Measurements from ENCODE around the gene POLG2.
"Not testable (repeated sequence)": the region's sequence is repeated elsewhere in the genome, so short reads cannot be mapped to it uniquely, and the experiment has no call there.

Gene POLG2

DNA sequence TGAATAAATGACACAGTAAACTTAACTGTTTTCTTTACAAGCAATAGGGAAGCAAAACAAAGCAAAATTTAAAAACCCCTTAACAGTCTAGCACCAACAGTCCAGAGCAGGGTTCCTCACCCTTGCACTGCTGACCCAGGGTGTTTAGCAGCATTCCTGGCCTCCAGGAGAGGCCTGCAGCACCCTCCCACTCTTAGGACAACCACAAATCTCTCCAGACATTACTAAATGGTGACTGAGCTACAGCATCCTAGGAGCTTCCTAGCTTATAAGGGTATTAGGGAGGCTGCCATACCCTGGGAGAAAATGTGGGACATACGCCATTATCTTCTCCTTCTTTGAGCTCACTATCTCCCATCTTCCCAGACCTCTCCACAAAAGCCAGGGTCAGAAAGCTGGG is 15.9 kb downstream of the POLG2 start:
- Mint-ChIP-seq H3K4me3 (no peak overlapping the region), H3K27me3 (no peaks in the 10 kb centered on the region), H3K9me3 (ENCODE audit: low read depth) (no peaks in the 10 kb centered on the region), H3K4me1 (ENCODE audit: low read depth) (peaks cover 13% of the 10 kb centered on the region), H3K27ac (no peak overlapping the region), H3K36me3 (peaks cover 10% of the 10 kb centered on the region)

DNA sequence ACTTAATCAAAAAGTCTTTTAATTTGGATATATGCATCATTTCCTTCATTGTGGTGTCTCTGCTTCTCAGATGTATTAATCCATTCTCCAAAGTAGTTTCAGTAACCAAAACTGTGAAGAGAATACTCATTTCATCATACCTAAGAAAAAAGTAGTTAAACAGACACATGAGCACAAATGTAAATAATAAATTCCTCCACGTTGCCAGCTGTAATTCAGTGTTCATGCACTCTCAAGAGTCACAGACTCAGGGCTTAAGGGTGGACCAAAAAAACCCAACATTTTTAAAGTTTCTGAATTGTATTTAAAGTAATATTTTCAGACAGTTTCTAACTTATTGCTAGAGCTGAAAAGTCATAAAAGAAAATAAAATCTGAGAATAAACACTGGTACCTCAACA is 19.0 kb downstream of the POLG2 start:
- Mint-ChIP-seq H3K9me3 (ENCODE audit: low read depth) (no peaks in the 10 kb centered on the region), H3K27me3 (no peaks in the 10 kb centered on the region), H3K36me3 (peaks cover 2% of the 10 kb centered on the region), H3K4me3 (no peak overlapping the region), H3K27ac (no peak overlapping the region), H3K4me1 (ENCODE audit: low read depth) (no peaks in the 10 kb centered on the region)

DNA sequence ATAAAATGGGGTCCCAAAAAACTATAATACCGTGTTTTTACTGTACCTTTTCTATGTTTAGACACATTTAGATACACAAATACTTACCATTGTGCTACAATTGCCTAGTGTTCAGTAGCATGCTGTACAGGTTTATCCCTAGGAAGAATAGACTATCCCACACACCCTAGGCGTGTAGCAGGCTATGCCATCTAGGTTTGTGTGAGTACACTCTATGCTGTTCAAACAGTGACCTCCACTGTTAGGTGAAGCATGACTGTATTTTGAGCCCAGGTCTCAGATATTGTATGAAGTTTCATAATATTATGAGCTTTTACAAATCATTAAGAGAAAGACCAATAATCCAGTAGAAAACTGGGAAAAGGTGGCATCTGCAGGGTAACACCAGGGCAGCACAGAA is 24.3 kb downstream of the POLG2 start:
- Mint-ChIP-seq H3K27me3 (no peaks in the 10 kb centered on the region), H3K4me3 (no peak overlapping the region), H3K9me3 (ENCODE audit: low read depth) (no peaks in the 10 kb centered on the region), H3K27ac (no peak overlapping the region), H3K4me1 (ENCODE audit: low read depth) (no peaks in the 10 kb centered on the region), H3K36me3 (peaks cover 2% of the 10 kb centered on the region)

DNA sequence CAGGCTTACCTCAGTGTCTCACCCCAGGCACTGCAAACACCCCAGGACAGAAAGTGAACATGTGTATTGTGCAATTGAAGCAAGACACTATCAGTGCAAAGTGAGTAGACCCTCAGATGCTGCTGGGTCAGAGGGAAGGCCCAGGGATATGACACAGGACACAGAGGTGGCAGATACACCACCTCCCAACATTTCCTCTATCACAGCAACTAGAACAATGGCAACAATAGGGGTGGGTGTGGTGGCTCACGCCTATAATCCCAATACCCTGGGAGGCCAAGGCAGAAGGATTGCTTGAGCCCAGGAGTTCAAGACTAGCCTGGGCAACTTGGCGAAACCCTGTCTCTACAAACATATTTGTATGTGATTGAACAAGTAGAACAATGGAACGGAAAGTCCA is 25.4 kb downstream of the POLG2 start:
- Mint-ChIP-seq H3K36me3 (no peaks in the 10 kb centered on the region), H3K27ac (no peak overlapping the region), H3K9me3 (ENCODE audit: low read depth) (no peaks in the 10 kb centered on the region), H3K27me3 (no peaks in the 10 kb centered on the region), H3K4me1 (ENCODE audit: low read depth) (no peaks in the 10 kb centered on the region), H3K4me3 (no peak overlapping the region)

DNA sequence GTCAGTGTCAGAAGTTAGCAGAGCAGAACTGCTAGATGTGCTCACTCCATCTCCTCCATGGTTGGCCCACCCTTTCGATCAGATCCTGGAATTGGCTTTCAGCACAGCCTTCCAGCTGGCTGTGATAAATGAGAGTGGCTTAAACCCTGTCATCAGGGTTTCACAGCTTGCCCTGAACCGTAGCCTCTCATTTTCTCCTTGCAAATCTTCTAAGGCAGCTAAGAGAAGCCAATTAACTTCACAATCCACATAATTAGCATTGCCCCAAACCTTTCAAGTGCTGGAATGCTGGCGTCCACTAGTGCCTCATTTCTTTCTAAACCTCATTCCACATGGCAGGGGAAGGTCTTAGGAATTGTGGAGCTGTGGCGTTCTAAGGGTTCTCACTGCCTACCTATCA is 26.2 kb downstream of the POLG2 start:
- Mint-ChIP-seq H3K27ac (no peak overlapping the region), H3K36me3 (no peaks in the 10 kb centered on the region), H3K4me1 (ENCODE audit: low read depth) (no peaks in the 10 kb centered on the region)

DNA sequence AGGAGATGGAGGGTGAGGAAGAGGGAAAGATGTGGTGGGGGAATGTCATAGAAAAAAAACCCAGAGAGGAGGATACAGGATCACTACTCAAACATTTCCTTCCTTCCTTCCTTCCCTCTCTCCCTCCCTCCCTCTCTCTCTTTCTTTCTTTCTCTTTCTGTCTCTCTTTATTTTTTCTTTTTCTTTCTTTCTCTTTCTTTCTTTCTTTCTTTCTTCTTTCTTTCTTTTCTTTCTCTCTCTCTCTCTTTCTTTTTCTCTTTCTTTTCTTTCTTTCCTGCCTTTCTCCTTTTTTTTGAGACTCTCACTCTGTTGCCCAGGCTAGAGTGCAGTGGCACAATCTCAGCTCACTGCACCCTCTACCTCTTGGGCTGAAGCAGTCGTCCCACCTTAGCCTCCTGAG is 30.0 kb downstream of the POLG2 start:
- not testable (repeated sequence) for H3K27me3 Mint-ChIP-seq; H3K27ac Mint-ChIP-seq; H3K36me3 Mint-ChIP-seq; H3K4me3 Mint-ChIP-seq; H3K4me1 Mint-ChIP-seq (ENCODE audit: low read depth); H3K9me3 Mint-ChIP-seq (ENCODE audit: low read depth)

More for the DNA sequence above, 26.2 kb downstream of the POLG2 start:
- Mint-ChIP-seq H3K9me3 (ENCODE audit: low read depth) (no peaks in the 10 kb centered on the region), H3K27me3 (no peaks in the 10 kb centered on the region), H3K4me3 (no peak overlapping the region)

DNA sequence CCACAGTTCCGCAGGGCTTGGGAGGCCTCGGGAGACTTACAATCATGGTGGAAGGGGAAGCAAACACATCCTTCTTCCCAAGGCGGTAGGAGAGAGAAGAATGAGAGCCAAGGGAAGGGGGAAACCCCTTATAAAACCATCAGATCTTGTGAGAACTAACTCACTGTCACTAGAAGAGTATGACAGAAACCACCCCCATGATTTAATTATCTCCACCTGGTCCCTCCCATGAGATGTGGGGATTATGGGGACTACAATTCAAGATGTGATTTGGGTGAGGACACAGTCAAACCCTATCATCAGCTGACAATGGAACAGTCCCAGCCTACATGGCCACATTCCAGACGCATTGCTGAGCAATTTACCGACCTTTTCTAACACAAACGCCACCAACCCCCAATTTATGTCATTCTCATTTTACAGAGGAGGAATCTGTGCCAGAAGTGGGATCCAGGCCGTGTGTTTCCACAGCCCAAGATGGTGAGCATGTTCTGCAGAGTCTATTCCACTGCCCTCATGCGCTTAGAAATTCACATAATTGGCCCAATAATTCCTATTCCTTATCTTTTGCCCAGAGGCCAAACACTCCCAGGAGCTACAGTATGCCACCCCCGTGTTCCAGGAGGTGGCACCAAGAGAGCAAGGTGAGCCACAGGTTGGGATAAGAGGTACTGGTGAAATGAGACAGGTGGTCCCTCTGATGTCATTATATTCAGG is 30.7 kb downstream of the POLG2 start:
- Mint-ChIP-seq H3K4me3 (no peak overlapping the region), H3K27ac (no peak overlapping the region), H3K4me1 (ENCODE audit: low read depth) (no peaks in the 10 kb centered on the region), H3K9me3 (ENCODE audit: low read depth) (no peaks in the 10 kb centered on the region), H3K36me3 (no peaks in the 10 kb centered on the region), H3K27me3 (peaks cover 2% of the 10 kb centered on the region)

DNA sequence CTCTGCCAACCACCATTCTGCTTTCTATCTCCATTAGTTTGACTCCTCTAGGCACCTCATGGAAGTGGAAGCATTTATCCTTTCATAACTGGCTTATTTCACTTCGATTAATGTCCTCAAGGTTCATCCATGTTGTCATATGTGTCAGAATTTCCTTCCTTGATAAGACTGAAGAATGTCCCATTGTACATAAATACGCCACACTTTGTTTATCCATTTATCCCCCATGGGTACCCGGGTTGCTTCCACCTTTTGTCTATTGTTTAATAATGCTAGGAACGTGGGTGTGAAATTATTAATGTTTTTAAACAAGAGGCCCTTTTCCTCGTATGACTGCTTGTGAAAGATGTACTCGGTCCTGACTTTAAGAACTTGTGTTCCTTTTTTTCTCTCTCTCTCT is 35.1 kb downstream of the POLG2 start:
- H3K27me3 Mint-ChIP-seq, result peaks cover 2% of the 10 kb centered on the region
- no peak overlapping the region for H3K4me3 Mint-ChIP-seq
- H3K36me3 Mint-ChIP-seq, result no peaks in the 10 kb centered on the region
- no peak overlapping the region for H3K27ac Mint-ChIP-seq
- no peaks in the 10 kb centered on the region for H3K9me3 Mint-ChIP-seq (ENCODE audit: low read depth)
- H3K4me1 Mint-ChIP-seq (ENCODE audit: low read depth), result peaks cover 6% of the 10 kb centered on the region

DNA sequence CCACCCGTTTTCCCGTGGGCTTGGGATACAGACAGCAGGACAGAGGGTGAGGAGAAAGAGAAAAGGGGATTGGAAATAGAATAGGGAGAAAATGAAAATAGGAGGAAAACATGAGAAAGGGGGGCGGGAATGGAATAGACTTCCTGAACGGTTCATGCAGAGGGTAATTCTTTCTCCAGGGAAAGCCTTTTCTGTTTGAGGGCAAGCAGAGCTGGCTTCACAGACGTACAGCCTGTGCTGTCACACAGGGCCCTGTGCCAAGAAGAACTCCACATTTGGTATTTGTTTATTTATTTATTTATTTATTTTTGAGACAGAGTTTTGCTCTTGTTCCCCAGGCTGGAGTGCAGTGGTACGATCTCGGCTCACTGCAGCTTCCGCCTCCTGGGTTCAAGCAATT is 35.9 kb downstream of the POLG2 start:
- H3K27ac Mint-ChIP-seq, result no peak overlapping the region
- no peaks in the 10 kb centered on the region for H3K36me3 Mint-ChIP-seq
- no peak overlapping the region for H3K4me3 Mint-ChIP-seq
- peaks cover 2% of the 10 kb centered on the region for H3K27me3 Mint-ChIP-seq
- H3K9me3 Mint-ChIP-seq (ENCODE audit: low read depth), result no peaks in the 10 kb centered on the region
- H3K4me1 Mint-ChIP-seq (ENCODE audit: low read depth), result peaks cover 12% of the 10 kb centered on the region

DNA sequence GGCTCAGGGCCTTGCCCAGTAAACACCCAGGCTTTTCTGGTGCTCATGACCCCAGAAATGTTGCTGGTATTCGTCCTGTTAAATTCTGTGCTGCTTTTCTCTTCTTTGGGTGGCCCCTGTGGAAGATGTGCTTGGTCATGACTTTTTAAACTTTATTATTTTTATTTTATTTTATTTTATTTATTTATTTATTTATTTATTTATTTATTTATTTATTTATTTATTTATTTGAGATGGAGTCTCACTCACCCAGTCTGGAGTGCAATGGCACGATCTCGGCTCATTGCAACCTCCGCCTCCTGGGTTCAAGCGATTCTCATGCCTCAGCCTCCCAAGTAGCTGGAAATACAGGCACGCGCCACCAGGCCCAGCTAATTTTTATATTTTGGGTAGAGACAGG is 37.0 kb downstream of the POLG2 start:
- not testable (repeated sequence) for H3K4me3 Mint-ChIP-seq; H3K36me3 Mint-ChIP-seq; H3K27ac Mint-ChIP-seq; H3K9me3 Mint-ChIP-seq (ENCODE audit: low read depth); H3K27me3 Mint-ChIP-seq
- peaks cover 17% of the 10 kb centered on the region for H3K4me1 Mint-ChIP-seq (ENCODE audit: low read depth)

DNA sequence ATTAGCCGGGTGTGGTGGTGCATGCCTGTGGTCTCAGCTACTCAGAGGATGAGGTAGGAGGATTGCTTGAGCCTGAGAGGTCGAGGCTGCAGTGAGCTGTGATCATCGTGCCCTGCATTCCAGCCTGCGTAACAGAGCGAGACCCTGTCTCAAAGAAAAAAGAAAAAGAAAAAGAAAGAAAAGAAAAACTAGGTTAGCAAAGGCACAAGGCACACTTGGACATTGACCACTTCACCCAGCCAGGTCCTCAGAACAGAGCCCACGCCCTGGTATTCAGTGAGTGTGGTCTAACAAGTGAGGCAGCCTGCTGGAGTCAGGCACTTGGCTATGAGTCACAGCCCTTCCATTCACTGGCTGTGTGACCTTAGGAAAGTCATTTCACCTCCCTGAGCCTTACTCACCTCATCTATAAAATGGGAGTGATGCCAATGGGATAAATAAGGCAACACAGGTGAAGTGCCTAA is 37.5 kb downstream of the POLG2 start:
- no peak overlapping the region for H3K27ac Mint-ChIP-seq
- no peaks in the 10 kb centered on the region for H3K9me3 Mint-ChIP-seq (ENCODE audit: low read depth)
- H3K4me3 Mint-ChIP-seq, result no peak overlapping the region
- no peaks in the 10 kb centered on the region for H3K36me3 Mint-ChIP-seq
- peaks cover 2% of the 10 kb centered on the region for H3K27me3 Mint-ChIP-seq
- peaks cover 18% of the 10 kb centered on the region for H3K4me1 Mint-ChIP-seq (ENCODE audit: low read depth)

DNA sequence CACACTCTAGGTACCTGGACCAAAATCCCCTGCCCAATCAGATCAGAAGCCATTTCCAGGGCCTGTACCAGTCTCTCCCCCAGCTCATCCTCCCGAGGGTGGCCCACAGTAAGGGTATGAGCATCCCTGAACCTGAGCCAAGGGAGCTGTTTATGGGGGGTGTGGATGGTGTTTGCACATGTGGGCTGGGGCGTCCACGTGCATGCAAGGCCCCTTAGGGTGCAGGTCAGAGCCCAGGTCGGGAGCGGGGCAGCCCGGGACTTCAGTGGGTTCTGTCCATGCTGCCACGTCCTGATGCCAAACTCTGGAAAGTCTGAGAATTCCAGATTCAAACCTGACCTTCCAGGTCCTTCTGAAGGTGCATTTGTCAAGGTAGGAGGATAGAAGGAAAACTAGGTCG is 38.1 kb downstream of the POLG2 start:
- peaks cover 18% of the 10 kb centered on the region for H3K4me1 Mint-ChIP-seq (ENCODE audit: low read depth)
- H3K36me3 Mint-ChIP-seq, result no peaks in the 10 kb centered on the region
- no peak overlapping the region for H3K4me3 Mint-ChIP-seq
- H3K27me3 Mint-ChIP-seq, result peaks cover 2% of the 10 kb centered on the region
- H3K9me3 Mint-ChIP-seq (ENCODE audit: low read depth), result no peaks in the 10 kb centered on the region
- H3K27ac Mint-ChIP-seq, result no peak overlapping the region

DNA sequence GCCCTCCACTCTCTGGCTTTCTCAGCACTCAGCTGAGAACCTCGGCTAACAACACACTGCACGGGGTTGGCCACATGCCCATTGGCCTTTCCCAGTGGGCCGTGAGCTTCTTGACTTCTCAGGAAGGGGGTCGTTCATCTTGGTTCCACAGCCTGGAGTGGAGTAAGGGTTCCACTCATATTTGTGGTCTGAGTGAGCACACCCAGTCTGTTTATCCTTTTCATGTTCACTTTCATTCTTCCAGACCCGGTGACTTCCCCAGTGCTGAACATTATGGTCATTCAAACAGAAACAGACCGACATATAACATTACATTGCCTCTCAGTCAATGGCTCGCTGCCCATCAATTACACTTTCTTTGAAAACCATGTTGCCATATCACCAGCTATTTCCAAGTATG is 39.7 kb downstream of the POLG2 start:
- Mint-ChIP-seq H3K36me3 (no peaks in the 10 kb centered on the region), H3K4me3 (no peak overlapping the region), H3K9me3 (ENCODE audit: low read depth) (no peaks in the 10 kb centered on the region), H3K27me3 (peaks cover 2% of the 10 kb centered on the region), H3K27ac (no peak overlapping the region), H3K4me1 (ENCODE audit: low read depth) (peaks cover 18% of the 10 kb centered on the region)

DNA sequence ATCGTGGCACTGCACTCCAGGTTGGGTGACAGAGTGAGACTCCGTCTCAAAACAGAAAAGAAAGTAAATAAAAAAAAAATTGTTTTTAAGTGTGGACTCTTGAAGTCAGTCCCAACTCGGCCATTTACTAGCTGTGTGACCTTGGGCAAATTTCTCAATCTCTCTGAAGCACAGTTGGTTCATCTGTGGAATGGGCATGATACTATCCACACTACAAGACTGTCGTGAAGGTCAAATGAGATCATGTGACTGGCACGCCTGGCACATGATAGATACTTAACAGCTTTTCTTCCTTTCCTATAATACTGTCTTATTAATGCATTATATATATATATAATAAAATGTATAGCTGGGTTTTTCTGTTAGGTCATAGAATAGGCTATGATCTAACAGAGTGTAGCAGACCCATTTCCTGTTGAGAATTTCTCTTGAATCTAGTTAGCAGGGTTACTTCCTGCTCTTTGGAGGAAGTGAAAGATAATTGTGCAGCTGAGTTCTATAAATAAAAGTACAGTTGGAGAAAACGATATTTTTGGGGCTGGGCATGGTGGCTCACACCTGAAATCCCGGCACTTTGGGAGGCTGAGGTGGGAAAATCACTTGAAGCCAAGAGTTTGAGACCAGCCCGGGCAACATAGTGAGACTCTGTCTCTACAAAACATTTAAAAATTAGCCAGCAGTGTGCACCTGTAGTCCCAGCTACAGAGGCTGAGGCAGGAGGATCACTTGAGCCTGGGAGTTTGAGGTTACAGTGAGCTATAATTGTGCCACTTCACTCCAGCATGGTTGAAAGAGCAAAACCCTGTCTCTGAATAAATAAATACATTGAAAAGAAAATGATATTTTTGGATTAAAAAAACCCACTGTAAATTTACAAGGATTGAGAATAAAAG is 40.6 kb downstream of the POLG2 start:
- H3K9me3 Mint-ChIP-seq (ENCODE audit: low read depth), result no peaks in the 10 kb centered on the region
- no peak overlapping the region for H3K4me3 Mint-ChIP-seq
- H3K27me3 Mint-ChIP-seq, result no peaks in the 10 kb centered on the region
- peak overlapping the region; percentile 84 for H3K27ac Mint-ChIP-seq
- no peaks in the 10 kb centered on the region for H3K36me3 Mint-ChIP-seq
- peaks cover 18% of the 10 kb centered on the region for H3K4me1 Mint-ChIP-seq (ENCODE audit: low read depth)

DNA sequence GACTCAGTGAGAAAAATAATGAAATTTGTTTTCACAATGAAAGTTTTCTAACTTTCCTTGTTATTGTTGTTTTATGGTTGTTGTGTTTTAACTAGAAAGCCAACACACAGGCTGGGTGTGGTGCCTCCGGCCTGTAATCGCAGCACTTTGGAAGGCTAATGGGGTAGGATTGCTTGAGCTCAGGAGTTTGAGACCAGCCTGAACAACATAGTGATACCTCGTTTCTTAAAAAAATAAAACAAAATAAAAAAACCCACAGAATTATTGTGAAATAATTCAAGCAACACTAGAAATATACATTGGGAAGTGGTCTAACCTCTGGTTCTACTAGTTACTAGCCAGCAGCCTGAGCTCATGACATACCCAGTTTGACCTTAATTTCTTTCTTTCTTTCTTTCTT is 47.3 kb downstream of the POLG2 start:
- peaks cover 7% of the 10 kb centered on the region for H3K4me1 Mint-ChIP-seq (ENCODE audit: low read depth)
- H3K9me3 Mint-ChIP-seq (ENCODE audit: low read depth), result no peaks in the 10 kb centered on the region
- no peak overlapping the region for H3K27ac Mint-ChIP-seq
- no peaks in the 10 kb centered on the region for H3K27me3 Mint-ChIP-seq
- no peaks in the 10 kb centered on the region for H3K36me3 Mint-ChIP-seq
- no peak overlapping the region for H3K4me3 Mint-ChIP-seq

Data from activated naive CD8-positive, alpha-beta T cell (primary cell).